Kidney epithelial cell (primary cell): ENCODE results near the gene ZCCHC14. TPM values are rescaled to one million over a fixed set of nuclear protein-coding genes. Genes with fewer than 3 reads are reported as not detected.
"Not testable (repeated sequence)": the region's sequence is repeated elsewhere in the genome, so short reads cannot be mapped to it uniquely, and the experiment has no call there.

Experiments used
- DNase-seq: peaks from one replicate; pipeline ENCODE4 v3.0.0-alpha.2; 2010; ENCODE audit warnings: low read depth
- H3K27me3 ChIP-seq: 2 replicates; pipeline ENCODE4 v1.6.0; 2011; ENCODE audit warnings: low read length; ENCODE audit not compliant: control insufficient read depth, insufficient read depth
- H3K36me3 ChIP-seq: 2 replicates; pipeline ENCODE4 v1.5.1; 2011; ENCODE audit warnings: low read length; ENCODE audit not compliant: control insufficient read depth, insufficient read depth
- H3K4me3 ChIP-seq: 2 replicates; pipeline ENCODE4 v1.5.1; 2011; ENCODE audit warnings: low read depth, mild to moderate bottlenecking, control low read depth, low read length
- CTCF ChIP-seq: IDR thresholded peaks from 2 replicates; pipeline ENCODE4 v1.5.1; 2011; ENCODE audit warnings: mild to moderate bottlenecking, moderate library complexity, low read length, control low read depth, inconsistent platforms; ENCODE audit not compliant: insufficient read depth, poor library complexity, severe bottlenecking
- total RNA-seq: library from RNA; depleted of rRNA; stranded (reverse); fragments of >200 nt; gene quantifications from 2 replicates; pipeline ENCODE4 v1.2.3, GENCODE V29; 2015

The ZCCHC14 gene
- total RNA-seq, 1 donor from 2014 or later = 34.6 TPM

- TF ChIP-seq CTCF = no peak
- H3K4me3 ChIP-seq = no peak overlapping the region
- no peak for DNase-seq
- no peaks in the 10 kb centered on the region for H3K36me3 ChIP-seq
- no peaks in the 10 kb centered on the region for H3K27me3 ChIP-seq
These were observed 8.1 kb downstream of the ZCCHC14 start for GRCh38 chr16:87484487-87485331.

- DNase-seq = no peak
These were observed 9.3 kb downstream of the ZCCHC14 start for GRCh38 chr16:87483481-87483880.

GRCh38 chr16:87482670-87483069, 10.2 kb downstream of the ZCCHC14 start:
- not testable (repeated sequence) for H3K27me3 ChIP-seq, H3K36me3 ChIP-seq, H3K4me3 ChIP-seq, DNase-seq

More at GRCh38 chr16:87483481-87483880, 9.3 kb downstream of the ZCCHC14 start:
- H3K36me3 ChIP-seq = no peaks in the 10 kb centered on the region
- no peaks in the 10 kb centered on the region for H3K27me3 ChIP-seq
- no peak overlapping the region for H3K4me3 ChIP-seq
- no peak for TF ChIP-seq CTCF

GRCh38 chr16:87482266-87482665, 10.6 kb downstream of the ZCCHC14 start:
- TF ChIP-seq CTCF = no peak
- no peaks in the 10 kb centered on the region for H3K36me3 ChIP-seq
- H3K27me3 ChIP-seq = no peaks in the 10 kb centered on the region
- DNase-seq = no peak
- H3K4me3 ChIP-seq = no peak overlapping the region

GRCh38 chr16:87481711-87482110, 11.1 kb downstream of the ZCCHC14 start:
- H3K27me3 ChIP-seq, H3K36me3 ChIP-seq, H3K4me3 ChIP-seq, DNase-seq: not testable (repeated sequence)

GRCh38 chr16:87477209-87477981, 15.4 kb downstream of the ZCCHC14 start:
- not testable (repeated sequence) for H3K27me3 ChIP-seq, H3K4me3 ChIP-seq, DNase-seq, H3K36me3 ChIP-seq

- no peak overlapping the region for H3K4me3 ChIP-seq
- no peaks in the 10 kb centered on the region for H3K36me3 ChIP-seq
- TF ChIP-seq CTCF = no peak
- no peaks in the 10 kb centered on the region for H3K27me3 ChIP-seq
- no peak for DNase-seq
These were observed 18.2 kb downstream of the ZCCHC14 start for GRCh38 chr16:87474566-87474996.
